Hepatic stellate cell (primary cell): ENCODE data around the gene PKN2.

Source experiments
- DNase-seq: peaks from one replicate; pipeline ENCODE4 v3.0.0; 2011; ENCODE audit warnings: low spot score

PKN2 gene

DNA sequence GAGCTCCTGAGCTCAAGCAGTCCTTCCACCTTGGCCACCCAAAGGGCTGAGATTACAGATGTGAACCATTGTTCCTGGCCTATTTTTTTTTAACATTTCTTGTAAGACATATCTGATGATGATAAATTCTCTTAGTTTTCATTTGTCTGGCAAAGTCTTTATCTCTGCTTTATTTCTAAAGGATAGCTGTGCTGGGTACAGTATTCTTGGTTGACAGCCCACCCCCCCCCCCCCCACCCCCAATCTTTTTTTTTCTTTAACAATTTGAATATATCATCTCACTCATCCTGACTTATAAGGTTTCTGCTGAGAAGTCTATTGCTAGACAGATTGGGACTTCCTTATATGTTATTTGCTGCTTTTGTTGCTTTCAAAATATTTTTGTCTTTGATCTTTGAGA lies 51.3 kb downstream of the PKN2 start:
- no peak for DNase-seq

DNA sequence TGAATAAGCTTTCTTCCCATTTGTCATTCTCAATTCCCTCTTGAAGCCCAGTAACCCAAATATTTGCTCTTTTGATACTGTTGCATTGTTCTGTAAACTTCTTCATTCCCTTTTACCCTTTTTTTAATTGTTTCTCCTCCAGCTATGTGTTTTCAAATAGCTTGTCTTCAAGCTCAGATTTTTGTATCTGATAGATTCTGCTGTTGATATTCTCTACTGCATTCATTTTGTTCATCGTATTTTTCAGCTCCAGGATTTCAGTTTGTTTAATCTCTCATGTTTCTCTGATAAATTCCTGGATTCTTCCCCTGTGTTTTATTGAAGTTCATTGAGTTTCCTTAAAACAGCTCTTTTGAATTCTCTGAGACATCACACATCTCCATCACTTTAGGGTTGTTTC lies 51.8 kb downstream of the PKN2 start:
- DNase-seq, result no peak

DNA sequence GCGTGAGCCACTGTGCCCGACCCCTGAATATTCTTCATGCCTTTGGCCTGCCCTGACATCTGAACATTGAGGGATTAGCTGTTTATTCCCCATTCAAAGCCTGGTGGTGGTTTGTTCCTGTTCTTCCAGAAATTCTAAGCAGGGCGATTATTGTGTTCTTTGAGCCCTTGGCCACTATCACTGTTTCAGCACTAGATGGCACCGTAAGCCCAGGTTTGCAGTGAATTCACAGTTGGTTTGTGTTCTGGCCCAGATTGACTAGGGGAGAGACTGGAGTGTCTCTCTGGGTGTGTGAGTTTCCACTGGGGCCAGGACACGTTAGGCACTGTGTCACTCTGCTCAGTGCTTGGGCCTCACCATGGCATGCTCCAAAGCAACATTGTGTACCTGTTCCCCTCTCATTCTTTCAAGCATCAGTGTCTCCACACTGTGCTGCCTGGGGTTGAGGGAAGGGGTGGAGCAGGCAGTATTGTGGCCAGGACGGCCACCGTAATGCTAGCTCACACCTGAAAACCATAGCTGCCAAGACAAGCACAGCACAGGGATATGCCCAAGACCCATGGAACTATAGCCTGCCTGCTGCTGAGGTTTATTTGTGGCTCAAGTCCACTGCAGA lies 52.7 kb downstream of the PKN2 start:
- peak; percentile 36 for DNase-seq

DNA sequence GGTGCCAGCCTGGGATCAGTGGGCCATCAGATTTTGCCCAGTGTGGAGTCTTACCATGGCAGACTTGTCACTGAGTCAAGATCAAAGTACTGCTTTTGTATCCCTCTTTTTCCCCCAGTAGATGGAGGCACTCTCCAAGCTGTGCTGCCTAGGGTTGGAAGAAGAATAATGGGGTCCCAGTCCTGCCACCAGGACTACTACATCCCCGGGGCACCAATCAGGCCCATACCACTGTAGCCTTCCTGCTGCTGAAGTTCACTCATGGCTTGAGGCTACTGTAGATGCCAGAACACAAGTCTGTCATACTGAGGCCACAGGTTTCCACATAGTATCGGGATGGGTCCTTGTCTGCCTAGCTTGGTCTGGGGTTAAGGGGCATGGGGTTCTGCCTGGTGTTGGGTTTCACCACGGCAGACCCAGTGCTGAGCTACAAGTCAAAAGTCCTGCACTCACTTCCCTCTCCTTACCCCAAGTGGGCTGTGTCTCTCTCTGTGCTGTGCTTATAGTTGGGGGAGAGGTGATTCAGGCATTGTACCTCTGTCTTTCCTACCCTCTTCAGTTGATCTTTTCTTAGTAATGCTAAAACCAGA lies 53.4 kb downstream of the PKN2 start:
- DNase-seq, result no peak

DNA sequence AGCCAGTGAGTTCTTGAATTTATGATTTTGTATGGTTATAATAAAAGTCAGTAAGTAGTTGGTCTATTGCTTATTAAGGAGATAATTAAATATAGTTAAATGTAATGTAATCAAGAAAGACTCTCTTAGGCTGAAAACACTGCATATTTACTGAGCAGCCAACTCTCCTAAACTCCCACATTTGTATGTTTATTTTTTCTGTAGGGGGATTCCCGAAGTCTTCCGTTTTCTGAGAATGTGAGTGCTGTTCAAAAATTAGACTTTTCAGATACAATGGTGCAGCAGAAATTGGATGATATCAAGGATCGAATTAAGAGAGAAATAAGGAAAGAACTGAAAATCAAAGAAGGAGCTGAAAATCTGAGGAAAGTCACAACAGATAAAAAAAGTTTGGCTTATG lies 56.7 kb downstream of the PKN2 start:
- DNase-seq, result no peak

DNA sequence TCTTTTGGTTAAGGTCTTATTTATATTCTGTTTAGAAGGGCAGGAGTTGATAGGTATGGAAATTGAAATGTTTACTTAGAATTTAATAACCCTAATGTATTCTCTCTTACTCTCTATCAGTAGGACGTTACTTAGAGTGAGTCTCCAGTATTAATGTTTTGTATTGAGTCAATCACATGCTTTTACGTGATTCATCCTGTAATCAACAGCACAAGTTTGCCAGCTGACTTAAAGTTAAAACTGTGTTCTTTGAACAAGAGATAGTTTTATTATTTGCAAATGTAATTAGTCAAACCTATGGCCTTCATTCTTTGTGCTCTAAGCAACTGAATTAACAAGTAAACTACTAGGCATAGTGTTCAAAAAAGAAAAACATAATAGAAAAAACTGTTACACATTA lies 57.3 kb downstream of the PKN2 start:
- DNase-seq, result no peak

DNA sequence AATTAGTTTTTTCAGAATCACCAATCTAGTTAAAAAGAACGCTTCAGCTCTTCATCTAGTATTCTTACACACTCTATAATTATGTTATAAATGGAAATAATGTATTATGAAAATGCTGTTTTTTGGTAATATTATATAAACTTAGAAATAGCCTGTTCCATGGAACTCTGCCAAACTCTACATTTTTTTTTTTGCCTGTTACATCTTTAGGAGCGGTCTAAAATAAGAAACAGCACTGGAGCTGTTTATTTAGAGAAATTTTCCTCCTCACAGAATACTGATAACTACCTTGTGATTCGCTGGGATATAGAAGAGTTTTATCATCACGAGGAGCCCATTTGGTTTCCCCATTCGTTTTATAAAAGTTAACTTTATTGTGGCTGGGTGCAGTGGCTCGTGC lies 58.5 kb downstream of the PKN2 start:
- DNase-seq, result no peak

DNA sequence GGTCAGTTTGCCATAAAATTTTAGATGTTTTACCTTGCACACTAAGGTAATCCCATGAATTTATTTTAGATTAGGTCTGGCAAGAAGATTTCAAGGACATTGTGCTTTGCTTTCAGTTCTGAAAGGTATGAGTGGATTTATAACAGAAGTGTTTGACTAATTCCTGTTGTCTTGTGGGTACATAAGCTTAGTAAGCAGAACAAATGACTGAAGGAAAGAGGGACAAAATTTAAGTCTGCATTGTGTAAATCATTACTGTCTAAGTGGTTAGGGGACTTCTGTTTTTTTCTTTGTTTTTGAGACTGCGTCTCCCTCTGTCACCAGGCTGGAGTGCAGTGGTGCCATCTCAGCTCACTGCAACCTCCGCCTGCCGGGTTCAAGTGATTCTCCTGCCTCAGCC lies 60.1 kb downstream of the PKN2 start:
- no peak for DNase-seq

DNA sequence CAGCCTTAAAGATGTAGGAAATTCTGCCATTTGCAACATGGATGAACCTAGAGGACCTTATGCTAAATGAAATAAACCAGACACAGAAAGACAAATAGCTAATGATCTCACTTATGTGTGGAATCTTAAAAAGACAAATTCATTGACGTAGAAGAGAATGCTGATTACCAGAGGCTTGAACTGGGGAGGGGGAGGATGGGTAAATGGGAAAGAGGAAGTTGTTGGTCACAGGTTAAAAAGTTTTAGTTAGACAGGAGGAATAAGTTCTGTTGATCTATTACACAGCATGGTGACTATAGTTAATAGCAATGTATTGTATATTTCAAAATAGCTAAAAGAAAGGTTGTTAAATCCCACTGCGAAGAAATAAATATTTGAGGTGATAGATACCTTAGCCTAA lies 62.8 kb downstream of the PKN2 start:
- DNase-seq, result no peak

DNA sequence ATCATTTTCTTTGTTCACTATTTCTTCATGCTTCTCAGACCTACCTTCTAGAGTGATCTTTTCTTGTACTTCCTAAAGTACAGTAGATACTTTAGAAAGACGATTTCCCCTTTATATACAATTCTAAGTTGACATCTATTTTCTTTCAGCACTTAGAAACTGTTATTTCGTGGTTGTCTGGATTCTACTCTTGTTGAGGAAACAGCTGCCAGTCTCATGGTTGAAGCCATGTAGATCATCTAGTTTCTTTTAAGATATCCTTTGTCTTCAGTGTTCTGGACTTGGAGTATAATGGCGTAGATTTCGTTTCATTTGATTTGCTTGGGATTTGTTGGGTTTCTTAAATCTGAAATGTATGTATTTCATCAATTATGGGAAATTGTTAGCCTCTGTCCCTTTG lies 67.6 kb downstream of the PKN2 start:
- no peak for DNase-seq

DNA sequence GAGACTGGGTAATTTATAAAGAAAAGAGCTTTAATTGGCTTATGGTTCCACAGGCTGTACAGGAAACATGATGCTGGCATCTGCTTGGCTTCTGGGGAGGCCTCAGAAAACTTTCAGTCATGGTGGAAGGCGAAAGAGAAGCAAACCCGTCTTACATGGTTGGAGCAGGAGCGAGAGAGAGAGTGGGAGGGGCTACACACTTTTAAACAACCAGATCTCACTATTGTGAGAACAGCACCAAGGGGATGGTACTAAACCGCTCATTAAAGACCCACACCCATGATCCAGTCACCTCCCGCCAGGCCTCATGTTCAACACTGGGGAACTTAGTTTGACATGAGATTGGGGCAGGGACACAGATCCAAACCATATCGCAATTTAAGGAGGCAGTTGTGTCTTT lies 69.4 kb downstream of the PKN2 start:
- DNase-seq, result no peak

DNA sequence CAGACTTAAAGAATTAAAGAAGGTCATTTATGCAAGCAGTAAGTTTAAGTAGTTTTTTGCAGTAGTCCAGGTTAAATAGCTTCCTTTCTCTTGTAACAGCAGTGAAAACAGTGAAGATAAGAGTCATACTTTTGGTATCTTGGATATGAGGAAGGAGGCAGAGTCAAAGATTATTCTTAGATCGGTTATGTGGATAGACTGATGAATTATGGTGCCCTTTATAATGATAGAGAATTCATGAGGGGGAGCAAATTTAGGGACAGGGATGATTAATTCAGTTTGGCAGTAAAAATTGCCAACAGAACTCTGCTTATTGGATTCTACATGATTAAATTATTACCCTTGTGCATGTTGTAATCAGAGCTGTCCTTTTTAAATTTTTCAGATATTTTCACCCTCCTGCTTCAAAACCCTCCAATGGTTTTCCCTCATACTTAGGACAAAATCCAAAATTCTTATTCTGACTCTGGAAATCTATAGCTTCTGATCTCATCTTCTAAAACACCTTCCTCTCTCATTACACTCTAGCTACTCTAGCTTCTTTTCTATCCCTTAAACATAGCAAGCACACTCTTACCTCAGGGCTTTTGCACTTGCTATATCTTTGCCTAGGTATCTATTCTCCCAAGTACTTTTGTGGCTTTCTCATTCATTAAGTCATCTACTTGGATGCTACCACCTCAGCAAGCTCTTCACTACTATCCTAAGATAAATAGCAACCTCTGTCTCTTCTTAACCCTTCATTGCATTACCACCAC lies 79.8 kb downstream of the PKN2 start:
- DNase-seq, result peak; percentile 36

DNA sequence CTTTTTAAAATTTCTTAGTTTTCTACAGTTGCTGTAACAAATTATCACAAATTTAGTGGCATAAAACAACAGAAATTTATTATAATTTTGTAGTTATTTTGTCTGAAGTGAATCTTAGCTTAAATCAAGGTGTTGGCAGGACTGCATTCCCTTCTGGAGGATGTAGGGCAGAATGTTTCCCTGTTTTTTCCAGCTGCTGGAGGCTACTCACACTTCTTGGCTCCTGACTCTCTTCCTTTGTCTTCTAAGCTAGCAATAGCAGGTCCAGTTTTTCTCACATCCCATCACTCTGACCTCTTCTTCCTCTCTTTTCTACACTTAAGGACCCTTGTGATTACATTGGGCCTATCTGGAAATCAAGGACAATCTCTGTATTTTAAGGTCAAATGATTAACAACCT lies 84.1 kb downstream of the PKN2 start:
- no peak for DNase-seq

DNA sequence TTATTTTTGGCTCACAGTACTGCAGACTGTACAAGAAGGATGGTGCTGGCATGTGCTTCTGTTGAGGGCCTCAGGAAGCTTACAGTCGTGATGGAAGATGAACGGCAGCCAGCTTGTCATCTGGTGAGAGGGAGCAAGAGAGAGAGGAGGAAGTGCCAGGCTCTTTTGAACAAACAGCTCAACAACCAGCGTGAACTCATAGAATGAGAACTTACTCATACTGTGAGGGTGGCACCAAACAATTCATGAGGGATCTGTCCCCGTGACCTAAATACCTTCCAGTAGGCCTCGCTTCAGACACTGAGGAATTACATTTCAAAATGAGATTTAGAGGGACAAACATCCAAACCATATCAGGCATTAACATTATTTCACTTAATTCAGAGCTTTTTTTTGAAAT lies 84.7 kb downstream of the PKN2 start:
- no peak for DNase-seq

DNA sequence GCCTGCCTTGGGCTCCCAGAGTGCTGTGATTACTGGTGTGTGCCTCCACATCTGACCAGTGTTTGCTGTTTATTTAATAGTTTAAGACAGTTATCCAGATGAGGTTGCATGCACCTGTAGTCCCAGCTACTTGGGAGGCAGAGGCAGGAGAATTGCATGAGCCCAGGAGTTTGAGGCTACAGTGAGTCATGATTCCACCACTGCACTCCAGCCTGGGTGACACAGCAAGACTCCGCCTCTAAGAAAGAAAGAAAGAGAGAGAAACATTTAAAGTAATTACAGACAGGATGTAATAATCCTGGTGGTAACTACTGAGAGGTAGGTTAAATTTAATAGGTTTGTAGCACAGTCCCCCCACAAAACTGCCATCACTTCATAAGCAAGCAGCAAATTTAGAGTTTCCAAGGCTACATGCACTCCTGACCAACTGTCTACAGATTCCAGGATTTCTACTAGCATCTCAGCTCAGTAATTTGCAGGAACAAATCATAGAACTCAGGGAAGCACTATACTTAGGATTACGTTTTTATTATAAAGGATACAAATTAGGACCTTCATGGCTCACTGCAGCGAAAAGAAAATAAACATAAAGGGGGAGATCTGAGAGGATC lies 89.6 kb downstream of the PKN2 start:
- DNase-seq, result no peak

DNA sequence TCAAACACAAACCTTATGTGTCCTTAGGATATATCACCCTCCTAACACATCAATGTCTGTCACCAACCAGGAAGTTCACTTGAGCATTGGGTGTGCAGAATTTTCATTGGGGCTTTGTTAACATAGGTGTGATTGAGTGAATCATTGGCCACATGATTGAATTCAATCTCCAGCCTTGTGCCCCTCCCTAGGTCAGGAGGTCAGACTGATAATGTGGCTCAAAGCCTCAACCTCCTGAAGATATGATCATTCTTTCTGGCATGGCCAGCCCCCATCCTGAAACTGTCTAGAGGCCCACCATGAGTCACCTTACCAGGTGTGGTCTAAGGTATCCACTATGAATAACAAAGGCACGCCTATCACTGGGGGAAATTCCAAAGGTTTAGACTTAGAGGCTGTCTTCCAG lies 90.1 kb downstream of the PKN2 start:
- no peak for DNase-seq

DNA sequence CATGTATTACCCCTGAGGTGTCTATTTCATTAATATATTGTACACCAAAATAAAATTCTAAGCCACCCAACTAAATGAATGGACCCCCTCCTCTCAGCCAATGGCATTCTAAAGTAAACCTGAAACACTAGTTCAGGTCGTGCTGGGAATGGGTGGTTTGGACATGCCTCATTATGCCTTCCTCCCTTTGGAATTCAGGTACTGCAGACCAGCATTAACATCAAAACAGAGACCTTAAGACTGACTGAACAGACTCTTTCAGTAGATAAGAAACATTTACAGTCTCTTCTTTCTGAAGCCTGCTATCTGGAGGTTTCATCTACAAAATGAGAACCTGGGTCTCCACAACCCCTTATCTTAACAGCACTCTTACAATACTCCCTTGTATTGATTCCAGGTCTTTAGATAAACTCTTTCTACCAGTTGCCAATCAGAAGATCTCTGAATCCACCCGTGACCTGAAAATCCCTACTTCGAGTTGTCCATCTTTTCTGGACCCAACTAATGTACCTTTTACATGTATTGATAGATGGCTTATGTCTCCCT lies 93.6 kb downstream of the PKN2 start:
- DNase-seq, result no peak

DNA sequence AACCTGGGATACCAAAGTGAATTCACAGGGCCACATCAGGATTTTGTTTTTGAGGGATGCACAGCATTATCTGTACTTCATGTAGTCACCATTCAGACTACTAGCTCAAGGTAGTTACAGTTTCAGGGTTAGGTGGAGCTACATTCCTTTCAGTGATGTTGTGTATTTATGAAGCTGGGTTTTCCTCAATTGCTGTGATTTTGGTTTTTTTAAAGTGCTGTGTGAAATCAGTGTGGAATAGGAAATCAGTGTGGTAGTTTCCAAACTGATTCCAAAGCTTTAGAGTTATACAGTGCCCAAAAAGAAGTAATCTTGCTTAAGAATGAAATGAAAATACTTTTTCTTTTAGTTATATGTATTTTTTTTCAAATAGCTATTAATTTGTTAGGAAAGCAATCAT lies 95.8 kb downstream of the PKN2 start:
- no peak for DNase-seq

DNA sequence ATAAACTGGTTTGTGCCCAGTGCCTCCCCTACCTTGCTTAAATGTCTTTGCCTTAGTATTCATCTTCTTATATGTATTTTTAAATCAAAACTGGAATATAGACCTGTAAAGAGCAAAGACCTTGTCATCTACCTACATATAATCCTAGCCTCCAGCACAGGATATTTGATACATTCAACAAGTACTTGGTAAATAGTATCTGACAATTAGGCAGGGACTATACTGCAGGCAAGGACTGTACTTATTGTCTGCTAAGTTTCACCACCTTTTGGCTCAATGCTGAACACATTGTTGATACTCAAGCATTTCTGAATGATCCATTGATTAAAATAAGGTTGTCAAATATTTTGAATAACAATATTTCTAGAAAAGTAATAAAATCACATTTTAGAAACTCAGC lies 96.4 kb downstream of the PKN2 start:
- no peak for DNase-seq

DNA sequence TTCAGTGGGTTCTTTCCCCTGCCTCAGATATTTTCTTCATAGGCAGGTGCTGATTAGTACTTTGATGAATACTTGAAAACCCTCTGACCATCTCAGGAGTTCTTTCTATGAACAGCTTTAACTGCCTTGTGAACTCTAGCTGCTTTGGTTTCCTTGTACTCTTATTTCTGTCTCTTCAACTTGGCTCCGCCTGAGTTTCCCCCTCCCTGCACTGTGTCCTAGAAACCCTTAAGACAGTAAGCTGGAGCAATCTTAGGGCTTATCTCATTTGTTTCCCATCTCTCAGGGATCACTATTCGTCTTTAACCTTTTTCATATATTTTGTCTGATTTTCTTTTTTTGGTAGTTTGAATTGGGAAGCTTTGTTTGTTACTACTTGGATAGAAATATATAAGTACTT lies 99.1 kb downstream of the PKN2 start:
- DNase-seq, result no peak

DNA sequence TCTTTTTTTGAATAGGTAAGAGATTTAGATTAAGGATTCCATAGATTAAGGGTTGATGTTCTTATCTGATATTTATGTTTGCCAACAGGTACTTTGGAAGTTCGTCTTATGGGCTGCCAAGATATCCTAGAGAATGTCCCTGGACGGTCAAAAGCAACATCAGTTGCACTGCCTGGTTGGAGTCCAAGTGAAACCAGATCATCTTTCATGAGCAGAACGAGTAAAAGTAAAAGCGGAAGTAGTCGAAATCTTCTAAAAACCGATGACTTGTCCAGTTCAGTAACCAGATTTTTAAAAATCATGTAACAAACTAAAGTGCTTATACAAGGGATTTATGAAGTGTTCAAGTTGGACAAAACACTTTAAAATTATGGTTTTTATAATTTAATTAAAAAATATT lies 100.5 kb downstream of the PKN2 start:
- no peak for DNase-seq

DNA sequence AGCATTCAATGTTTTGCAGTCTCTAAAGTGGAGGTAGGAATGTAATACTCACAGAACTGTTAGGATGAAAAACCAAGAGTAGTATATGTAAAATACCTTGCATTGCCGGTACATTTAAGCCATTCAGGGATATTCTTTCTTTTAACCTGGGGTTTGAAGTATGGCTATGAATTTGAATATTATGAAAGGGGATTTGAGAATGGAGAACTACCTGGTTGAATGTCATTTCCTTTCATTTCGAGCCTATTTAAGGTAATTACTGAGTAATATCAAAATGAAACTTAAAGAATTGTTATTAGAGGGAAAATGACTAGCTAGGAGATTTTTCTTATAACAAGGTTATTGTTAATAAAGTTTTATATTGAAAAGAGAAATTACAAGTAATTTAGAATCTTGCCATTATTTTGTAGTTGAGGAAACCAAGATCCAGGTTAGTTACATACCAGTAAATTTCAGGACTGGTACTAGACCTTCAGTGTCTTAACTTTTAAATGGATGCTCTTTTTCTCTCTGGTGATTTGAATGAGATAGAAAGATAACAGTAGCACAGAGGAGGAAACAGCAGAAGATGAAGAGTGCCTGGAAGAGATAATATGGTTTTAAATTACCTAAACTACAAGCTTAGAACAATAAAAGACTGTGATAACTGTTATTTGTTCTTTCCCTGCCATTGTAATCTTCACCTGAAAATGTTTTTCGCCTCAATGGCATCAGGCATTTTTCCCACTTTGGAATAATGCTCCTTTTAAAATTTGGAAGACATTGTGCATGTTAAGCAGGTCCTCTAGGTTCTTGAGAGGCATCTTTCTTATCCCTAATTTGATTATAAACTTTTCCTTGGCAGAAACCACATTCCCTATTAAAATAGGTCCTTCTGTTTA lies 103.2 kb downstream of the PKN2 start:
- DNase-seq, result no peak
